CD4-positive, alpha-beta T cell treated with Interleukin-4 for 1 hour (primary cell): ENCODE data around the gene KDELR3.
"Not testable (repeated sequence)": the region's sequence is repeated elsewhere in the genome, so short reads cannot be mapped to it uniquely, and the experiment has no call there.

ENCODE experiments used
- DNase-seq, 2 donors: peaks; one replicate each; pipeline ENCODE4 v3.0.0-alpha.2; 2020 to 2022

KDELR3 gene

DNA sequence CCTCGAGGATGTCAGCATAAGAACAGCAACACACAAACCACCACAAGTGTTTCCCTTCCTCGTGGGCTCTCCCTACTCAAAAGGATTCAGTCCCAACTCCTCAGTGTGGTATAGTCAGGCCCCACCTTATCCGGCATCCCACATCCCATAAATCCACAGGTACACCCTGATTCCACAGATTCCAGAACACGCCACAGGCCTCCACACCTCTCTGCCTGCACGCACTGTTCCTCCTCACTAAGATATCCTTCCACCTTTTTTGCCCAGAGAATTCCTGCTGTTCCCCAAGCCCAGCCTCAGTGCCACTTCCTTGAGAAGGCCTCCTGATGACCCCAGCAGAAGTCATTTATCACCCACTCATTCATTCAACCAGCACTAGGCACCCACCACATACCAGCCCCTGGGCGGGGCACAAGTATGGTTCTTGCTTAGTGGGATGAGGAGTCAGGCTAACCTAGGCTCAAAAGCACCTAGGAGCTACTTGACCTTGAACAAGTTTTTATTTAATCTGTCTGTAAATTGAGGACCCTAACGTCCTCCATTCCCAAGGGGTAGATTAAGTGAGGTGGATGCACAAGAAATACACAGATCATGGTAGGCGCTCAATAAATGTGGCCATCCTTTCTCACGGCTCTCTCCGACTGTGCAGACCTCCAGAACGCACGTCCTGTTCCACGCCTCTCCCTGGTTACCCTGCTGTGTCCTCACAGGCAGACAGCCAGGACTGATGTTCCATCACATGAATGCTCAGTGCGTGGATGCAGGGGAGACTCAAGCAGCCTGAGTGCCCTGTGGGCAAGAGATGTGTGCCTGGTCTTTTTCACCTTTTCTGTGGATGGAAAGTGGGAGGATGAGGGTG, 10.8 kb upstream of the KDELR3 start:
- no peak for DNase-seq

- no peak for DNase-seq
Measured at GRCh38 chr22:38460426-38460840, 7.5 kb upstream of the KDELR3 start.

- DNase-seq: no peak
Measured at GRCh38 chr22:38461057-38461413, 6.9 kb upstream of the KDELR3 start.

DNA sequence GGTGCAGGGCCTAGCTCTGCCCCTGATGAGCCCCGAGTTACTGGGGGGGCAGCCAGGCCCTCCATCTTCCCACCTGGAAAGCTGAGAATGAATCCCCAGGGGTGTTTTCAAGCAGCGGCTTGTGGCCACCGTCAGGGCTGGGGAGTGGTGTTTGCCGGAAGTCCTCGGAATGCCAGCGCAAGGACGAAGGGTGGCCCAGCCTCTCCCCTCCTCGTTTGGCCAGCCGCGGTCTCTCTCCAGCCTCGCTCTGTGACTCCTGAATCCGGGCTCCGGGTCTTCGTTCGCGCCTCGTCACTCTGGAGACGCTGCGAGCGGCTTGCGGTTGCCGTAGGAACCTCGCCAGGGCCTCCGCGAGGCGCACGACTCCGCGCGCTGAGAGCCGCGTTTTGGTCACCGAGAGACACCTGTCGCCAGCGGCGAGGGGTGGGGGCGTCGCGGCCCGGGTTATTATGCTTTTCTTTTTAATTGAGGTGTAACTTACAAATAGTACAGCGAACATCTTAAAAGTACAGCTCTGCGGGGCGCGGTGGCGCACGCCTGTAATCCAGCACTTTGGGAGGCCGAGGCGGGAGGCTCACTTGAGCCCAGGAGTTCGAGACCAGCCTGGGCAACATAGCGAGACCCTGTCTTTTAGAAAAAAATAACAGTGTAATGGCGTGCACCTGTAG, 6.3 kb upstream of the KDELR3 start:
- DNase-seq: peak; percentile 37 to 45

DNA sequence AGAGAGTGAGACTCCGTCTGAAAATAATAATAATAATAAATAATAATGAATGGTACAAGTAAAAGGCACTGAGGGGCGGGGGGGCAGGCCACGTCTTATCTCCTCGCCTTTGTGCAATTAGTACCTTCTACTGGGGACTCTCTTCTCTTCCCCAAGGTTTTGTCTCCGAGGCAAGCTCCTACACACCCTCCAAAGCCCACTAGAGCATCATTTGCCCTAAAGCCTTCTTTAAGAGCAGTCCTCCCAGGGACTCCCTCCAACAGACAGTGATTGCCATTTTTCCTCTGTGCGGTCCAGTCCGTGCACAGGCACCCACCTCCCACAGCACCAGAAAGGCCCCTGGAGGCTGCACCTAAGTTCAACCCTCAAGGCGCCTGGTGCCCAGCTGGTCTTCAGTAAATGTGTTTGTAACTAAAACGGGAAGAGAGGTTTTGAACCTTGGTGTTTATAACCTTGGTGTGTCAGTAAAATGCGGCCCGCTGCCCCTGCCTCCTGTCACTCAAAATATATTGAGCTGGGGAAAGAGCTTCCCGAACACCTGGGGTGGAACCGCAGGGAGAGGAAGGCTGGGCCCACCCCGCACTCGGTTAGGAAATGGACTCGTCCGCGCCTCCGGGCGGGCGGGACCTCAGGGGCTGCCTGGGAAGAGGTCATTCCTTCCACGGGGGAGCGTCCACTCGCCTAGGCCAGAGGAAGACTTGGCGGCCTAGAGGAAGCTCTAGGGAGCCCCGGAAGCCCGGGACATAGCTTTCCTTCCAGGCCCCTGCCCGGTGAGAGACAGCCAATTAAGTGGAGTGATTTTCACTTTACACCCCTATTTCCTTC, 4.7 kb upstream of the KDELR3 start:
- no peak for DNase-seq

- no peak for DNase-seq
Measured at GRCh38 chr22:38464992-38465672, 2.8 kb upstream of the KDELR3 start.

- no peak for DNase-seq
Measured at GRCh38 chr22:38465673-38466490, 2.0 kb upstream of the KDELR3 start.

GRCh38 chr22:38467438-38467903, 425 bp upstream of the KDELR3 start:
- DNase-seq: no peak

DNA sequence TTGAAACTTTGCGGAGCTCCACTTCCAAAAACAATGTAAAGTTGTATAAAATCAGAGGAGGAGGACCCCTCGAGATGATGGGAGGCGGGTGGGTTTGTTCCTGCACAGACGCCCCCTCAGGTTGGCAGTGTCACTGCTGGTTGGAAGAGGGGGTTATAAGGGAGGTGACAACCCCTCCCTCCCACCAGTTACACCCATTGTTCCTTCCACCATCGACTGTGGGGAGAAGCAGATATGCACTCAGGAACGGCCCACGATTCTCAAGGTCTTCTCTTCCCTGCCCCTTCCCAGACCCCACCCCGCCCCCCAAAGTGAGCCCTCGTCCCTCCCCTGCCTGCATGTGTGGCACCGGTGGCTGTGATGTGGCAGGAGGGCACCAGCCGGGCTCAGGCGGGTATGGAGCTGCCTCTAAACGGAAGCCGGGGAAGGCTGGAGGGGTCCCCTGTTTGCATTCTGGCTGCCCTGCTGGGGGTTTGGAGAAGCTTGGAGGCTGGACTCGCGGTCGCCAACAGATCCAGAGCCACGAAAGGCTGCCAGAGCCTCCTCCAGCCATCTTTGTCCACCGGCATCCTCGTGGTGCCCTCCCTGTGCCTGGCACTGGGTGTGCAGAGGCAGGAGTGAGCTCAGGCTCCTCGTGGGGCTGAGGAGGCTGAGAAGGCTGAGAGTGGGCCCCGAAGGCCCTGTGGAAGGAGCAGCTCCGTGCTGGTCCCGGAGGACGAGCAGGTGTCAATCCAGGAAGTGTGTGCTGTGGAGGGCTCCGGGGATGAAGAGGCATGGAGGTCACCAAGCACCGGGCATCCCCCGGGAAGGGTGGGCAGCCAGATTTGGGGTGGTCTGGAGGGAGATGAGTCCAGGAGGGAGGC, 778 bp downstream of the KDELR3 start:
- DNase-seq: no peak

DNA sequence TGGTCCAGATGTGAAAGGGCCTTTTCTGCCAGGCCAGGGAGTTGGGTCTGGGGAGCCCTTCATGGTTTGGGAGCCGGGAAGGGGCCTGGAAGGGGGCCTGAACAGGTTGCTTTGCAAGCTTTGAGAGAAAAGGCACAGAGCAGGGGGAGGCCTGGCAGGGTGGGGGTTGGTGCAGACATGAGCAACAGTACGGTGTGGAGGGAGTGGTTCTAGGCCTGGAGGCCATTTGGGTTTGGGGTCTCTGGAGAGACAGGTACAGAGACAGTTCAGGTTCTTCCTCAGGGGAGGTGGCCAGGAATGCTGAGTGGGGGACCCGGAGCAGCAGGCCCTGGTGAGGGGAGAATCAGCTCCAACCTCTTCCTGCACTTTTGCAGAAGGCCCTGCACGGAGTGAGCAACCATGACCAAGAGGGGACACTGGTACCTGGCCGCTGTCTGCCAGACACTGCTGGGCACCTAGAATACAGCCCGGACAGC, 1.4 kb downstream of the KDELR3 start:
- DNase-seq: no peak

DNA sequence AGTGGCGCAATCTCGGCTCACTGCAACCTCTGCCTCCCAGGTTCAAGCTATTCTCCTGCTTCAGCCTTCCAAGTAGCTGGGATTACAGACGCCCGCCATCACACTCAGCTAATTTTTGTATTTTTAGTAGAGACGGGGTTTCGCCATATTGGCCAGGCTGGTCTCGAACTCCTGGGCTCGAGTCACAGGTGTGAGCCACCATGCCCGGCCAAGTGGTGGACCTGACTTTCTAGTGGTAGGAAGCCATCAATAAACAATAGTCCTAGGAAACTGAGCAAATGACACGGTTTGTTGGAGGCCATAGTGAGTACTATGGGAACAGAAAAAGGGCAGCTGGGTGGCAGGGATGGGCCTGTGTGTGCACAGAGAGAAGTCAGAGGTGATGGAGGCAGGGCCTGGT, 2.3 kb downstream of the KDELR3 start:
- DNase-seq: not testable (repeated sequence)

DNA sequence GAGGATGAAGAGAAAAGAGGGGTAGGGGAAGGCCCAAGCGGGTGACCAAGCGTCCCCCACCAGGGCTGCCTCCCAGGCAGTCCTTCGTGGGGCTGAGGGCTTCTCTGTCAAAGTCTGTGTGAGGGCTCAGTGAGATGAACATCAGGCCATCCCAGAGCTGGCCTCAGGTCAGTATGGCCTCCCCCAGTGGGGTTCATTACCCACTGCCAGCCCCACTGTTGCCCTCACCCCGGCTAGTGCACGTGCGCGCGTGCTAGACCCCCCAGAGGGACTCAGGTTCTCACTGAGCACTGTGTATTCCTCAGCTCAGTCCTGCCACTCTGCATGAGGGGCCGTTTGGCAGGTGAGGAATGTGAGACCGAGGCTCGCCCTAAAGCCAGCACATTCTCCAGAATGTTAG, 3.3 kb downstream of the KDELR3 start:
- no peak for DNase-seq

DNA sequence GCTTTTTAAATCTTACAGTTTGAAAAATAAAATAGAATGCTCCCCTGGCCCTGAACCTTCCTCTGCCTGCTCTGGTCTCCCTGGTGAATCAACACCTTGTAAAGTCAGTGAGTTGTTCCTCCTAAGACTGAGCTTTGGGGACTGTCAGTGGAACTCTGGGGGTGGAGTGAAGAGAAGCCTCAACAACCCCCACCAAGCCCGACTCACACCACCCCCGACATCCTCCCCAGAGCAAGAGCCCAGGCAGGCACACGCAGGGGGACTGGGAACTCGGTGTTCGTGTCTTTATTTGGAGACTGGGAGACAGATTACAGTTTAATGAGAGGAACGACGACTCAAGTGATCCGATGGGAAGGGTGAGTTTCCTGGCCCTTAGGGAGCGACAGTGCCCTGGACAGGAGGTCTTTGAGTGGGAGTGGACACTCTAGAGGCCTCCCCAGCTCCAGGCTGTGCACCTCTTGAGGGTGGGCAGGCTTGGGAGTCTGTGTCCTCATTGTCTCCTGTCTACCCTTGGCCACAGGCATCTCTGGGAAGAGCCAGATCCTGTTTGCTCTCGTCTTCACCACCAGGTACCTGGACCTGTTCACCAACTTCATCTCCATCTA, 6.2 kb downstream of the KDELR3 start:
- no peak for DNase-seq

DNA sequence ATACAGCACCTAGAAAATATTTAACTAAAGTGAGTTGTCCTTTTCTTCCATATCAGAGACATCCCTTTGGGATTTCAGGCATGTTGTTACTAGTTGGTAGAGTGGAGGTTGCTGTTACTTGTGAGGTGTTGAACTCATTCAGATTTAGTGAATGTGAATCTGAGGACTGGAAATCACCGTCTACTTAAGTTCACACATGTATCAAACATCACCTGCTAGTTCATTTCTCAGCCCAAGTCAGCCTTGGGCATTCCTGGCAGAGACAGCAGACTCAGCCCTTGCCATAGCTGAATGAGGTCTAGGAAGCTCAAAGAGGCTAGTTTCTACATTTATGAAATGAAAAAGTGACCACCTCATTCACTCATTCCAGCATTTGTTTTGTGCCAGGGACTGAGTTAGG, 9.7 kb downstream of the KDELR3 start:
- no peak for DNase-seq

DNA sequence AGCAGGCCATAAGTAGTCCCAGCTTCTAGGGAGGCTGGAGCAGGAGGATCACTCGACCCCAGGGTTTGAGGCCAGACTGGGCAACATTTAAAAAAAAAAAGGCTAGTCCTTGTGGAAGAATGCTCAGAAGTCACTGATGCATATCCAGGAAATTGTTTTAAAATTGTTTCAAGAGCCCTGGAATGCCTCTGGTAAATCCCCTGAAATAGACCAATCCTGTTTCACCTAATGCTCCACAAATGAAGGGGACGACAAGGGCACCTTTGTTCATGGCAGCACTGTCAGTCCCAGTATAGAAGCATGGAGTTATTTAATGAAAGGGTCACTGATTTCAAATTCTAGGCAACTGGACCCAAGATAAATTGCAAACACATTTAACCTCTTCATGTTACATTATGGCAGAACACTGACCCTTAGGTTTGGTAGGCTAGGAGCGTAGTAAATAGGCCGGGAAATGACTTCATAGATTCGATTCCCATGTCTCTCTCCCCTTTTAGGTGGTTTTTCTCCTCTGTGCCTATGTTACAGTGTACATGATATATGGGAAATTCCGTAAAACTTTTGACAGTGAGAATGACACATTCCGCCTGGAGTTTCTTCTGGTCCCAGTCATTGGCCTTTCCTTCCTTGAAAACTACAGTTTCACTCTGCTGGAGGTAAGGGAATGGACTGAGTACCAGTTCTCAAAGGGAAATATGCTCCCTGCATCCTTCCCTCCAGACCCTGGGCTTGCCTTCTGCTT, 11.4 kb downstream of the KDELR3 start:
- DNase-seq: no peak

- no peak for DNase-seq
Measured at GRCh38 chr22:38481162-38481870, 13.4 kb downstream of the KDELR3 start.

- no peak for DNase-seq
Measured at GRCh38 chr22:38481871-38482332, 14.0 kb downstream of the KDELR3 start.

DNA sequence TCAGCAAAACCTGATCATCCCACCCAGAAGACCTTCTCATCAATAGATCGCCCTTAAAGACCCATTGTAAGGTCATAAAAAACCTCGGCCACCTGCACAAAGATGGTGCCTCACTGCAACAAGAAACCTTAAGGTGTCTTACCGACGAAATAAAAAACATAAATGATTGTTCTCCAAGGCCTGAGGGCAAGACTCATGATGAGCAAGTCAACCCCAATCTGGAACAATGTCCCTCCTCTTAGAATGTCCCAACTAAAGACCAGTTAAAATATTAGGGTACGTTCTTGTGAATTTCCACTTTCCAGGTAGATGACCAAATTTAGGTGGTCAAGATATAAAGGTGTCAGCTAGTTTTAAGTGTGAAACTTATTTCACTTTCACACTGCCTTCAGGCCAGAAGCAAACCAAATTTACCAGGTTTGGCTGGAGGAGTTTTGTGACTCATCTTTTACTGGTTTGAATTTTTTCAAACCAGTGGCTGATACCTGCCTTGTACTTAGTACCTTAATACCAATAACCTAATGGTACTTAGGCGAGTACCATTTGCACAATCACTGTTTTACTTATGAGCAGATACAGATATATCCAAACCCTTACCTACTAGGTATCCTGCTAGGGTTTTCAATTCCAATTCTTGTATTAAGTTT, 14.9 kb downstream of the KDELR3 start:
- no peak for DNase-seq
